ENCODE measurements around the gene TP53RK.

The TP53RK gene

GRCh38 chr20:46706242-46706641, 17.0 kb upstream of the TP53RK start:
- no peak for DNase-seq

GRCh38 chr20:46705378-46705729, 16.1 kb upstream of the TP53RK start:
- no peak for DNase-seq

GRCh38 chr20:46704714-46705377, 15.6 kb upstream of the TP53RK start:
- DNase-seq, result no peak

GRCh38 chr20:46703435-46703834, 14.2 kb upstream of the TP53RK start:
- DNase-seq, result no peak

GRCh38 chr20:46702447-46703203, 13.4 kb upstream of the TP53RK start:
- DNase-seq, result no peak

GRCh38 chr20:46701986-46702385, 12.7 kb upstream of the TP53RK start:
- DNase-seq, result no peak

GRCh38 chr20:46701556-46701955, 12.3 kb upstream of the TP53RK start:
- no peak for DNase-seq

- DNase-seq, result no peak
These were observed 11.8 kb upstream of the TP53RK start for GRCh38 chr20:46701057-46701456.

- no peak for DNase-seq
These were observed 11.2 kb upstream of the TP53RK start for GRCh38 chr20:46700481-46700880.

- DNase-seq, result no peak
These were observed 10.6 kb upstream of the TP53RK start for GRCh38 chr20:46699651-46700359.

- no peak for DNase-seq
These were observed 9.5 kb upstream of the TP53RK start for GRCh38 chr20:46698788-46699187.

- DNase-seq, result no peak
These were observed 7.6 kb upstream of the TP53RK start for GRCh38 chr20:46696791-46697279.

- no peak for DNase-seq
These were observed 6.6 kb upstream of the TP53RK start for GRCh38 chr20:46695892-46696291.

- DNase-seq, result no peak
These were observed 5.2 kb upstream of the TP53RK start for GRCh38 chr20:46694484-46694883.

GRCh38 chr20:46691196-46691595, 2.0 kb upstream of the TP53RK start:
- DNase-seq, result no peak

- no peak for DNase-seq
These were observed 1.2 kb upstream of the TP53RK start for GRCh38 chr20:46690219-46691106.

- DNase-seq, result no peak
These were observed 476 bp upstream of the TP53RK start for GRCh38 chr20:46689754-46690085.

- no peak for DNase-seq
These were observed 828 bp downstream of the TP53RK start for GRCh38 chr20:46688151-46689081.

GRCh38 chr20:46683939-46684750, 5.1 kb downstream of the TP53RK start:
- DNase-seq, result no peak

- DNase-seq, result no peak
These were observed 5.6 kb downstream of the TP53RK start for GRCh38 chr20:46683668-46683938.

GRCh38 chr20:46683011-46683667, 6.1 kb downstream of the TP53RK start:
- DNase-seq, result no peak
